HG03521 (cell line): Measurements from ENCODE around the gene CGB2.
"Not testable (repeated sequence)": the region's sequence is repeated elsewhere in the genome, so short reads cannot be mapped to it uniquely, and the experiment has no call there.

Source experiments
- ATAC-seq: cut with Tn5 transposase; IDR thresholded peaks from one replicate; pipeline ENCODE4 v1.9.1; 2021; ENCODE audit warnings: mild to moderate bottlenecking, moderate library complexity; ENCODE audit not compliant: unreplicated experiment

Gene CGB2

DNA sequence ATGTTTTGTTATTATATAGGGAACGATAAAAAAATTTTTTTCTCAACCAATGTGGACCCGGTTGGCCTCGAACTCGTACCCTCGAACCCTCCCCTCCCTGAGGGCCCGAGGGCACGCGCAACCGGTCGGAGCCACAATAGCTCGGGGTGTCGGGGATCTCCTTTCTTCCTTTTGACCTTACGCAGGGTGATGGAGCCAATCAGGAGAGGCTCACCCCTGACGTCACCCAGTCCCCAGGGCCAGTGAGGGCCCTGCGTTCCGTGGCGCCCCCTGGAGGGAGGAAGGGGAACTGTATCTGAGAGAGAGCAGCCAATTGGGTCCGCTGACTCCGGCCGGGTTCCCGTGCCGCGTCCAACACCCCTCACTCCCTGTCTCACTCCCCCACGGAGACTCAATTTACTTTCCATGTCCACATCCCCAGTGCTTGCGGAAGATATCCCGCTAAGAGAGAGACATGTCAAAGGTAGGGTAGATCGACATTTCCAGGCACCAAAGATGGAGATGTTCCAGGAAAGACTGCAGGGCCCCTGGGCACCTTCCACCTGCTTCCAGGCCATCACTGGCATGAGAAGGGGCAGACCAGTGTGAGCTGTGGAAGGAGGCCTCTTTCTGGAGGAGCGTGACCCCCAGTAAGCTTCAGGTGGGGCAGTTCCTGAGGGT, at the start of gene CGB2:
Gene CGB2 (plus strand): TSS at position 249 of the 660 bp plus-strand sequence. CDS start 206 bp downstream, at position 455.
- not testable (repeated sequence) for ATAC-seq

DNA sequence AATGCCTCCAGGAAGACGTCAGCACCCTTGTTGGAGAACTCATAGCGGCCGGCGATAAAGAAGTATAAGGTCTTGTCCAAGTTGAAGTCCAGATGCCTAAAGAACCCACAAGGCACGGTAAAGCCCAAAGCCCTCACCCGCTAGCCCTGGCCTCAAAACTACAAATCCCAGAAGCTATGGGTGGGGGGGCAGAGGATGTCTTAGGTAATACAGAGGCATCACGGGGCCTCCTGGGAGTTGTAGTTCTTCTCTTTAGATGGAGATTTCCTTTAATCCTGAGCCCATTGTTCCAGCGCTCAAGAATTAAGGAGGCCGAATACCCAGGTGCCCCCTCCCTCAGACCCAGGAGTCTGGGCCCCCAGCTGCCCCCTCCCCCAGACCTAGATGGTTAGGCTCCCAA, 49.4 kb upstream of the CGB2 start:
- ATAC-seq: no peak

DNA sequence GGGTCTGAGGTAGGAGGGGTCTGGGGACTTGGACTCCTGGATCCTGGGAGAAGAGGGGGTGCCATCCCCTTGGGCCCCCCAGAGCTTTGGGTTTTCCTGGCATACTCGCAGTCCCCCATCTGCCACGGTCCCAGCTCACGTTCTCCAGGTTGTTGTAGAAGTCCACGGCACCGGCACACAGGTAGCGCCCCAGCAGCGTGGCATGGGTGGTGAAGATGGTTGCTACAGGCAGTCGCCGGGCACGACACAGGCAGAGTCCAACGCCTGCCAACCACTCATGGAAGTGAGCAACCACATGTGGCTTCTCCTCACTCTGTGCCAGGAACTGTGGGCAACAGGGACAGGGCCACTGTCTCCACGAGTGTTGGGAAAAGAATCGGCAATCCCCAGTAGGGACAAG, 46.0 kb upstream of the CGB2 start:
- no peak for ATAC-seq

DNA sequence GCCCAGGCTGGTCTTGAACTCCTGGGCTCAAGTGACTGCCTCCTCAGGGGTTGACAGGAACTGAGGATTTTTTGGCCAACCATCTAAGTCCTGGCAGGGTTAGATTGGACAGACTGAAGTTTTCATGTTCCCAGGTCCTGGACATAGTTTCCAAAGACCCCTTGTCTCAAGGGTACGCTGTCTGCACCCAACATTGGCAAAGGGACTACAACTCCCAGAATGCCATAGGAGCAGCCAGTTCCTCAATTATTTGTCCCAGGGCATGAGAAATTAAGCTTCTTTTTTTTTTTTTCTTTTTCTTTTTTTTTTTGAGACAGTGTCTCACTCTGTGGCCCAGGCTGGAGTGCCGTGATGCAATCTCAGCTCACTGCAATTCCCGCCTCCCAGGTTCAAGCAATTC, 45.5 kb upstream of the CGB2 start:
- ATAC-seq: no peak

DNA sequence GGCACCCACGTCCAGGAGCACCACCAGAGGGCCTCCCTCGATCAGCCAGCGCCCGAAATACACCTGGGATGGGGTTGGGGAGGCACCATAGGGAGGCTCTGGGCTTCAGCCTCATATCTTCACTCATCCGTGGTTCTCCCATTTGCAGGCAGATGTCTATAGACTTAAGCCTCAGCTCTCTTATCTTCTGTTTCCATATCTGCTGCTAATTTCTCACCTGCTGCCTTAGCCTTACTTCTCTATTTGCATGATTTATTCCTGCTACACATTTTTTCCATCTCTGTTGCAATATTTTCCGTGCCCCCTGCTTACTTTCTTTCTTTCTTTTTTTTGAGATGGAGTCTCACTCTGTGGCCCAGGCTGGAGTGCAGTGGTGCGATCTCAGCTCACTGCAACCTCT, 44.4 kb upstream of the CGB2 start:
- ATAC-seq: no peak

DNA sequence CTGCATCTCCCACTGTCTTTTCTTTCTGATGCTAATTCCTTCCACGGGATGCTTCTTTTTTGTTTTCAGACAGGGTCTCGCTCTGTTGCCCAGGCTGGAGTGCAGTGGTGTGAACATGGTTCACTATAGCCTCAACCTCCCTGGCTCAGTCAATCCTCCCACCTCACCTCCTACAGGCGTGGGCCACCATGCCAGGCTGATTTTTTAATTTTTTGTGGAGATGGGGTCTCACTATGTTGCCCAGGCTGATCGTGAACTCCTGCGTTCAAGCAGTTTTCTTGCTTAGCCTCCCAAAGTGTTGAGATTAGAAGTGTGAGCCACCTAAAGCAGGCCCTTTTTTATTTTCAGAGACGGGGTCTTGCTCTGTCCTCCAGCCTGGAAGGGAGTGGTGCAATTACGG, 43.4 kb upstream of the CGB2 start:
- ATAC-seq: no peak

DNA sequence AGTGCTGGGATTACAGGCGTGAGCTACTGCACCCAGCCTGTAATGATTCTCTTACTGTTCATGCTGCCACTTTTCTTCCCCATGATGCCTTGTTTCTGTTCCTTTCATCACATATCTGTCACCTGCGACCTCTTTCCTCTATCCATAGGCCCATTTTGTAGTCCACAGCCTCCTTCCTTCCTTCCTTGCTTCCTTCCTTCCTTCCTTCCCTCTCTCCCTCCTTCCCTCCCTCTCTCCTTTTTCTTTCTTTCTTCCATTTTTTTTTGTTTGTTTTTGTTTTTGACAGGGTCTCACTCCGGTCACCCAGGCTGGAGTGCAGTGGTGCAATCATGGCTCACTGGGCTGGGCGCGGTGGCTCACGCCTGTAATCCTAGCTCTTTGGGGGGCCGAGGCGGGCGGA, 42.8 kb upstream of the CGB2 start:
- ATAC-seq: no peak

DNA sequence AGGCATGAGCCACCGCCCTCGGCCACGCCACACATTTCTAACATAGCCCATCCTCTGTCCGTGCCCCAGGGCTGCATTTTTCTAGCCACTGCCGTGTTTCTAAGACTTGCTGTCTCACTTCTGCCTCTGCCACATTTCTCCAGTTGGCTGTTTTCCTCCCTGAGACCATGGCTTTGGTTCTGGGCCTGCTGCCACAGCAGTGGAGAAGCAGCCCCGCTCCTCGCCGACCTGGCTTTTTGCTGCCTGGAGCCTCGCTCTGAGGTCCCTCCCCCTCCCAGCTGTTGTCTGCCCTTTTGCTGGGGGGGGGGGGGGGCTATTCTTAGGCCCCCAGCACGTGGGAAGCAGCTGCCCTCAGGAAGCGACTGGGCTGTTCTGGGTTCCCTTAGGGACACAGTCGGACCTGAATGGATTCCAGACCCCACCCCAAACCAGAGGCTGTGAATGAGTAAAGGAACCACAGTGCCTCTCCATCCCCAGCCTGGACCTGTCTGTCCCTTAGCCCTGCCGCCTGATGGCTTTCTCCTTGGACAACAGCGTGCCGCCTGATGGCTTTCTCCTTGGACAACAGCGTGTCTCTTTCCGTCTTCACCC, 41.9 kb upstream of the CGB2 start:
- no peak for ATAC-seq

DNA sequence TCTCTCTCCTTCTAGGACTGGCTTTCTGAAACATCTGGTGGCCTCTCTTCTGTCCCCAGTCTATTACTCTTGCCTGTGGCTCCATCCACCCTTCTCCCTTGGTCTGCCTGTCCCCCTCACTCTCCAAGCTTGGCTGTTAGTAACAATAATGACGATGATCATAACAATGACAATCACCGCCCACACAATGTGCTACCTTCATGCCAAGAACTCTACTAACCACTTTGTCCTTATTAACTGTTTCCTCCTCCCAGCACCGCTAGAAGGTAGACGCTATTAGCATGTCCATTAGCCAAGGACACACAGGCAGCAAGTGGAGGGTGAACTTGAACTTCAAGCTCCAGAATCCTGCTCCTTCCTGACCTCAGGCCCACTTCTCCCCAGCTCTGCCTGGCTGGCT, 41.3 kb upstream of the CGB2 start:
- ATAC-seq: no peak

DNA sequence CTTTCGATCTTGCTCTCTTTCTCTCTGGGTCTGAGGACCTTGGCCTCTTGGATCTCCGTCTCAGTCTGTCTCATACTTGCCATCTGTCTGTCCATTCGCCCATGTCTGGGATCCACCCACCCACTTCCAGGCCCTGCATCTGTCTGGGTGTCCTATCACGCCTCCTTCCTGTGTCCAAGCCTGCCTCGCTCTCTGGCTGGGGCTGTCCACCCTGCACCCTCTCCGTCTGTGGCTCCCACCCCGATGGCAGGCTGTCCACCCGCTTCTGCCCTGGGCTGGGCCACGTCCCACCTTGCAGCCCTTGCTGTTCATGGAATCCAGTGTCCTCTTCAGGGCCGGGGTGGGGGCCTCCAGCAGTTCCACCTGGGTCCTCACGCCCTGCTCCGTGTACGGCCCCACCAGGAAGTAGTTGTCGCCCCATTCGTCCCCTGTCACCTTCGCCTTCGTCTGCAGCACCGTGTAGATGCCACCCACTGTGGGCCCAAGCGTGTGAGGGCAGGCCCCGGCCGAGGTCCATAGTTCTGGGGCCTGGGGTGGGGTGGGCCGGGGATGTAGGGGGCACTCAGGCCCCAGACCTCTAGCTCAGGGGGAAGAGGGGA, 40.6 kb upstream of the CGB2 start:
- no peak for ATAC-seq

DNA sequence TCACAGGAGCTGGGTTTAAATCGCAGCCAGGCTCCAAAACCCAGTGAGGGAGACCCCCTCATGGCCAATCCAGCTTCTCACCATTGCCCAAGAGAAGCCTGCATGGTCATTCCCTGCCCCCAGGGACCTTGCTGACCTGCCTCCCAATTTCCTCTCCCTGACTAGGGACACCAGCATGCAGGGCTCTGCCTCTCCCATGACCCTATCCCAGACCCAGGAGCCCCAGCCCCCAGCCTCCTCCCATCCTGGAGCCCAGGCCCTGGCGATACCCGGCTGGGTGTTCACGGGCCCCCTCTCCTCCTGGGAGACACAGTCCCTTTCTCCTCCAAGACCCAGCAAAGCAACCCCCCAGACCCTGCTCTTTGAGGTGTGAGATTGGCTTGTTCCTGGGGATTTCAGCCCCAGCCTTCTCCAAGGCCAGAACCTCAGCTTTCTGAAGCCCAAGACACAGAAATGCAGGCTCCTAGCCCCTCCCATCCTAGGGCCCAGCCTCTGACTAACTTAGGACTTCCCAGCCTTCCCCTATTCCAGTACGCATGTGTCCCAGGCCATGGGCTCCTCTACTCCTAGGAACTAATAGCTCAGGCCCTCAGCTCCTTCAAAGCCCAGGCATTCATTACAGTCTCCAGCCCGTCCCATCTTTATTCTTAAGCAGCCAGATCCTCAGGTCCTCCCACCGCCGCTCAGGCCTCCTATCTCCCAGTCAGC, 39.7 kb upstream of the CGB2 start:
- no peak for ATAC-seq

DNA sequence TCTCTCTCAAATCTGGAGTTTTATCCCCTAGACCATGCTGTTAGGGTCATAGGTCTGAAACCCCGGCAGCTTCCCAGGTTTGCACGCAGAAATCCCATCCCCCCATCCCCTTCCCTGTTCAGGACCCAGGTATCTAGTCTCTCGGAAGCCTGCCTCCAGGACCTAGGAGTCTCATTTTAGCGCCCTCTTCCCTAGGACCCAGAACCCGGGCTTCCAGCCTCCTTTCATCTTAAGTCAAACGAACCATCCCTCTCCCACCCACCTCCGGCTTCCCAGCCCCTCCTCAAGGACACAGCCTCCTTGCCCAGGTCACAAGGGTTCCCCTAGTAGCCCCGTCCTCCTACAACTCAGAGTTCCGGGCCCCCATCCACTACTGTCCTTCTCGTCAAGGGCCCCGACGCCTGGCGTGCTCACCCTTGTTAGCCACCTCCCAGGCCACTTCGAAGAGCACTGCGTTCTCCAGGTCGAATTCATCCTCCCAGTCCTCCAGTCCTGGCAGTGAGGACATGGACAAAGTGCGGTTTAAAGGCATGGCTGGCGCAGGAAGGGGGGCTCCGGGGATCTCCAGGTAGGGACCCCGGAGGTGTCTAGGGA, 39.0 kb upstream of the CGB2 start:
- ATAC-seq: no peak

DNA sequence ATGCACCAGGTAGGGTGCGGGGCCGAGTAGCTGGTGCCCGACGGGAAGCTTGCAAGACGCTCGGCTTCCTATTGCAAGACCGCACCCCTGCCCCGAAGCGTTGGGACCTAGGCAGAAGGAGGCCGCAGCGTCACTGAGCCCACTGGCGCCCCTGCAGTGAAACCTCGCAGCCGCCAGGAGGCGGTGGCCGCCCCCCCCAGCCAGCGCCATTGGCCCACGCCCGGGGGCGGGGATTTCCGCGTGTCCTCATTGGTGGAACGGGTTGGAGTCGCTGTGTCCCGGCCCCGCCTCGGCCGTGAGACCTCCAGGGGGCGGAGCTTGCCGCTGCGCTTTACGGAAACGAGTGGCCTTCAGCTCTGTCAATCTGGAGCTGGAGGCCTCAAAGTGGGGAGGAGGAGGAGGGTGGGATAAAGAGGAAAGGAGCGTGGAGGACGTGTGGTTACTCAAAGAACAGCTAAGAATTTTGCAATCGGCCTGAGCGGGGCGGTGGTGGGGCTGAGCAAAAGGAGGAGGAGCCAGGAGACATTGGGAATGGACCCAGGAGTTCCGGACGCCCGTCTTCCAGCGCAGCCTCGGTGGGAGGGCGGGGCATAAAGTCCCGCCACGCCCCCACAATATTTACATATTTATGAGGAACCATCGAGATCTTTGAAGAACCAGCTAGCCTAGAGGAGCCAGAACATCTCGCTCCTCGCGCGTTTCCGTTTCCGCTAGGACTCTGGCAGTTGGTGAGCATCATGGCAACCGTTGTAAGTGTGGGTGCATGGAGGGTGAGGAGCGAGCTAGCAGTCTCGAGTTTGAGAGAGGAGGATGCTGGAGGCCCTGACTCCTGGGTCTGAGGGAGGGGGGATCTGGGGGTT, 38.3 kb upstream of the CGB2 start, which contains the start of the genes GYS1 and RUVBL2:
Gene GYS1 (minus strand): TSS at position 135 of the 860 bp plus-strand sequence. CDS start 197 bp downstream, outside the sequence.
Gene RUVBL2 (plus strand): TSS at position 713 of the 860 bp plus-strand sequence. CDS start 25 bp downstream, at position 738.
- peak; percentile 85 for ATAC-seq

DNA sequence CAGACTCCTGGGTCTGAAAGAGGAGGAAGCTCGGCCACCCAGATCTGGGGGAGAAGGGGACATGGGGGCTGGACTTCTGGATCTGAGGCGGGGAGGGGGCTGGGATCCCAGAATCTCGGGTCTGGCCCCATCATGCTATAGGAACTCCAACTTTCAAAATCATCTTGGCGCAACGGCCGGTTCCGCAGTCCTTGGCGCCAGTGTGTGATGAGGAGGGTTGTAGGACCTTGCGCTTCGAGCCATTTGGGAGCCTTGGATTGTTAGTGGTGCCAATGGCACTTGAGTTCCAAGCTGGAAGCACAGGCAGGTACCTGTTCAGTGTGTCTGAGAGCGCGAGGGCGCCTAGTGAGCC, 37.7 kb upstream of the CGB2 start:
- no peak for ATAC-seq

DNA sequence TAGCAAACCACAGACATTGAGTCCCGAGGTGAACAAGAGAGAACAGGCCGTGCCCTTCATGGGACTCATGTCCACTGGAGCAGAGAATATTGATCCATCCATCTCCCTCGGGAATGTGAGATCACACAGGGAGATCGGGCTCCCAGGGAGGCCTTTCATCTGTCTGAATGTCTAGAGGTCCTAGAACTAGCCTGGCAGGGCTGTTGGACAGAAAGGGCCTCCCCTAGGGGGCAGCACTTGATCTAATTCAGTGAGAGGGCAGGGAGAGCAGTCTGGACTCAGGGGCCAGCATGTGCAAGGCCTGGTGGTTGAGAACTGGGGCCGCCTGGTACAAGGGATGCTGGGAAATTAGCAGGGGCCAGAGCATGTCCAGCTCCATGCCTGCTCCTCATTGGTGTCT, 33.7 kb upstream of the CGB2 start:
- ATAC-seq: no peak

DNA sequence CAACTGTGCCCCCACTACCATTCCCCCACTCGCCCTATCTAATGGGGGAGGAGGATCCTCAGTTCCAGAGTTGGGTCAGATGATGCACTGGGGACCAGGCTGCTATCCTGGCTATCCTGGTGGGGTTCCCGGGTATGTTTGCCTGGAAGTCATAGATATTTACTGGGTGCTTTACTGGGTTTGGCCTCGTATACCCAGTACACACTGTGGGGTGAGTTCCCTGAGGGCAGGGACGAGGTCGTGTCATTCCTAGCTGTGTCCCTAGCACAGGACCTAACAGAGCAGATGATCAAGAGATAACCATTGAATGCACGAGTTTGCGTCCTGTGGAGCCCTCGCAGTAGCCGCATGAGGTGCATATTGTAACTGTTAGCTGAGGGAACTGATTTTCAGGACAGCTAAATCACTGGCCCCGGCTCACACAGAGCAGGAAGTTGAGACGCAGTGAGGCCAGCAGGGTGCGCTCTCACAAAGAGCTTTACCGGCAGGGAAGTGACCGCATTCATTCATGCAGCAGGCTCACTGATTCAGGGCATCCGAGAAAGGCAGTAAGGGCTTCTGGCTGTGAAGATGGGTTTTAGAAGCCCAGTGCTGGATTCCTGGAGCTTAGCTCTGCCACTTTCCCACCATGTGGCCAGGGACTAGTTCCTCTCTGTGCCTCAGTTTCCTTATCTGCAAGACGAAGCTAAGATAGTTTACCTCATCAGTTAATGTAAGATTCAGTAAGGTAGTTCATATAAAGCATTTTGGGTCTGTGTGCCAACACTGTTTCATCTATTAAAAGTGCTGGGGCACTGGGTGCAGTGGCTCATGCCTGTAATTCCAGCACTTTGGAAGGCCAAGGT, 32.0 kb upstream of the CGB2 start:
- ATAC-seq: no peak

DNA sequence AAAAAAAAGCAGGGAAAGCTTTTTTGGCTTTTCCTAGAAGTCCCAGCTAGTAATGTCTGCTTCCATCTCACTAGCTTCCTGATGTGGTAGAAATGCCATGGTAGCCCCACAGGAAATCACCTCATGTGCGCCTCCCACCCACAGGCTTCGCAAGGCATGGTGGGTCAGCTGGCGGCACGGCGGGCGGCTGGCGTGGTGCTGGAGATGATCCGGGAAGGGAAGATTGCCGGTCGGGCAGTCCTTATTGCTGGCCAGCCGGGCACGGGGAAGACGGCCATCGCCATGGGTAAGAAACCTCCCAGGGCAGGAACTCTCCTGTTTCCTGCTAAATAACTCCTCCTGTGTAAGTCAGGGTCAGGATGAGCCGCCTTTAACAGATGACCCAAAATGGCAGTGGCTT, 27.6 kb upstream of the CGB2 start:
- ATAC-seq: no peak

DNA sequence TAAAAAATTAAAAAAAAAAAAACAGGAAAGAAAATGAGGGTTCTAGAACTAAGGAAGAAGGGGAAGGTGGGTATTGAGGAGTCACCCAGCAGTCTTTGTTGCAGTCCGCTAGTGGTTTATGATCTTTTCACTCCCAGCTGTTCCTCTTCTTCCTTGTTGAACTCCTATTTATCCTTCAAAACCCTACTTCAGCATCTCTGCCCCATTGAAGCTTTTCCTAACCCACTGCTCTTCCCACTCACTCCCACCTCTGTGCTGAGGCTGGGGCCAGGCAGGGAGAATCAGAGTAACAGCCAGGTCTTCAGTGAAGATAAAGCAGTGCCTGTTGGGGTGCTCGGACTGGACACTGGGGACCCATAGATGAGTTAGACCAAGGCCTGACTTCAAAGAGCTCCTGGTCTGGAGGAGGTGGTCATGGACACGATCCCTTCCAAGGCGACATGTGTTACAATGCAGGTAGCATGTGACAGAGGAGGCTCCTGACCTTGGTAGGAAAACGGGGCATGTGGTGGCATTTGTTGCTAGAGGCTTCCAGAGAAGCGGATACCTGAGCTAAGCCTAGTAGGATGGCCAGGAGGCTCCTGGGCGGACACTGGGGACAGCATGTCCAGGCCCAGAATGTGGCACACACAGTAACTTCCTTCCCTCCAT, 26.6 kb upstream of the CGB2 start:
- no peak for ATAC-seq

DNA sequence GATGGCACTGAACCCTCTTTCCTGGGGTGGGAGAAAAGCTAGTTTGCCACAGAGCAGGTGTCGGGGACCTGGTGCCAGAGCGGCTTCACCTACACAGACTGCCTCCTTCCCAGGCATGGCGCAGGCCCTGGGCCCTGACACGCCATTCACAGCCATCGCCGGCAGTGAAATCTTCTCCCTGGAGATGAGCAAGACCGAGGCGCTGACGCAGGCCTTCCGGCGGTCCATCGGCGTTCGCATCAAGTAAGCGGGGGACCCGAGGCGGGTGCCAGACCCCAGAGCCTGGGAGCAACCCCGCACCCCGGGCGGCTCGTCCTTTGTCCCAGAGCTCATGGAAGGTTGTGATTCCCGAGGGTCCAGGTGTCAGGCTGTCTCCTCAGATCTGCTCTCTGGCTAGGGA, 24.8 kb upstream of the CGB2 start:
- no peak for ATAC-seq
